K562 (cell line): ENCODE results near the gene OSM. TPM values are rescaled to one million over a fixed set of nuclear protein-coding genes. Genes with fewer than 3 reads are reported as not detected.

Experiments
- CC2D1A ChIP-seq: fragments of 450-650 bp; IDR thresholded peaks from 2 replicates; pipeline ENCODE4 v1.6.1; 2017; ENCODE audit warnings: mild to moderate bottlenecking
- CTBP1 ChIP-seq: fragments of 450-650 bp; IDR thresholded peaks from 2 replicates; pipeline ENCODE4 v1.6.1; 2016; ENCODE audit warnings: borderline replicate concordance
- GTF2A2 ChIP-seq: IDR thresholded peaks from 2 replicates; pipeline ENCODE4 v1.6.1; 2016; ENCODE audit warnings: mild to moderate bottlenecking, missing genetic modification characterization, missing compliant biosample characterization
- MYNN ChIP-seq, 2 experiments: sonication (generic); formaldehyde crosslinking in 1 of 2; IDR thresholded peaks; 2 replicates each; pipeline versions ENCODE4 v1.5.0 to v1.6.1; 2016 to 2020; ENCODE audit warnings: antibody characterized with exemption in 1 of 2, missing genetic modification reagents in 1 of 2
- RBM25 ChIP-seq: fragments of 200-400 bp; formaldehyde crosslinking; IDR thresholded peaks from 2 replicates; pipeline ENCODE4 v1.6.1; 2018; ENCODE audit warnings: low read length, low read depth, moderate library complexity; ENCODE audit not compliant: severe bottlenecking
- SAFB ChIP-seq: fragments of 200-400 bp; formaldehyde crosslinking; IDR thresholded peaks from 2 replicates; pipeline ENCODE4 v1.6.1; 2017; ENCODE audit warnings: low read depth, low read length, borderline replicate concordance
- ZNF354B ChIP-seq: fragments of 250-450 bp; sonication (Bioruptor Pico); IDR thresholded peaks from 2 replicates; pipeline ENCODE4 v1.4.0; 2020
- polyA plus RNA-seq, 8 experiments: library from polyadenylated mRNA; depleted of rRNA in 4 of 8; stranded (reverse) in 5 of 8; unstranded in 3 of 8; fragments of >200 nt; fragmentation: Nextera tagmentation in 2 of 8; fragmentation: Illumina TruSeq in 1 of 8; extraction: Ambion mirVana in 2 of 8; extraction: Trizol in 1 of 8; gene quantifications; 2 replicates each; pipeline versions ENCODE4 v1.2.1 to v1.2.3, GENCODE V29; 2011 to 2014; ENCODE audit warnings: inconsistent platforms in 1 of 8, missing spikeins in 1 of 8
- total RNA-seq, 7 experiments: library from RNA; depleted of rRNA in 6 of 7; stranded (reverse); fragments of >200 nt in 6 of 7; fragmentation: Illumina TruSeq in 2 of 7; extraction: Trizol in 2 of 7; gene quantifications; 2 replicates each; pipeline versions ENCODE4 v1.2.1 to v1.2.3, GENCODE V29; 2011 to 2021; ENCODE audit warnings: low replicate concordance in 1 of 7
- TF ChIP-seq, protein P1 (sequence below), 2 experiments: fragments of 450-650 bp in 1 of 2; sonication (generic) in 1 of 2; formaldehyde crosslinking in 1 of 2; IDR thresholded peaks; 2 replicates each; pipeline versions ENCODE4 v1.7.1 to v1.9.0; 2016 to 2022; ENCODE audit warnings: inconsistent platforms in 1 of 2, mild to moderate bottlenecking in 1 of 2, missing genetic modification reagents in 1 of 2
- TF ChIP-seq, protein P2 (sequence below): fragments of 250-450 bp; sonication (Bioruptor Pico); IDR thresholded peaks from 2 replicates; pipeline ENCODE4 v1.4.0; 2020; ENCODE audit warnings: mild to moderate bottlenecking, moderate library complexity
- TF ChIP-seq, protein P3 (sequence below): sonication (generic); formaldehyde crosslinking; IDR thresholded peaks from 2 replicates; pipeline ENCODE4 v1.8.1; 2023; ENCODE audit warnings: mild to moderate bottlenecking, missing genetic modification reagents
- TF ChIP-seq, protein P4 (sequence below), 2 experiments: fragments of 250-450 bp in 1 of 2; fragments of 450-650 bp in 1 of 2; sonication (Bioruptor Pico) in 1 of 2; IDR thresholded peaks; 2 replicates each; pipeline versions ENCODE4 v1.6.1 to v1.8.0; 2016 to 2021; ENCODE audit warnings: mild to moderate bottlenecking in 2 of 2, moderate library complexity in 2 of 2, missing compliant biosample characterization in 1 of 2, missing genetic modification characterization in 1 of 2
- TF ChIP-seq, protein P5 (sequence below): fragments of 450-650 bp; IDR thresholded peaks from 2 replicates; pipeline ENCODE4 v1.6.1; 2016; ENCODE audit warnings: antibody characterized with exemption

The OSM gene
- total and polyA plus RNA-seq, 9 of the 15 experiments (the other 6 are each of a cell fraction or from before 2014, with no cell fraction given): 0.22 TPM; not detected in 8

DNA sequence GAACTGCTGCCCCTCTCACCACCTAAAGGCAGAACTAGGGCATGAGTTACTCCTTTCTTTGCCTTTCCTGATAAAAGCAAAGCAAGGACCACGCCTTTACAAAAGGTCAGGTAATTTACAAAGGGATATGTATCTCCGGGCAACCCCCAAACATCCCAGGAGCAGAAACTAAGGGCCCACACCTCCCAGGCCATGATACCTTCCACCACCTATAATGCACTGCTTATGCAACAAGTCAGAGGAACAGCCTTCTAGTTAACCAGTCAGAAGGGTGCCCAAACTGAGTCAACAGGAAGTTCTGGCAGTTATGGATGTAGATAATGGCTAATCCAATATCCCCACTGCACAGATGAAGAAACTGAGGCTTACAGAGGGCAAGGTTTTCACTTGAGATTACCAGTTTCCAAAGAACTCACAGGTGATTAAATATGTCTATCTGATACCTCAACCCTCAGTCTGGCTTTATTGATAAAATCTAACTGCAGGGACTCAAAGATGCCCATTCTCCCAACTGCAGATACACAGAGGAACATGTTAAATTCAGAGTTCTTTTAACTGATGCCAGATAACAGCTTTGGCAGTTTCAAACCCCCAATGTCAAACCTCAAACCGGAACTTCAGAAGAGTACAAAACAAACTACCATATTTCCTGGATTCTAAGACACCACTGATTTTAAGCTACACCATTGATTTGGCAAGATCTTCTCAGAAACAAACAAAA is 39.4 kb upstream of the OSM start (continued):
- TF ChIP-seq, protein P1, sequence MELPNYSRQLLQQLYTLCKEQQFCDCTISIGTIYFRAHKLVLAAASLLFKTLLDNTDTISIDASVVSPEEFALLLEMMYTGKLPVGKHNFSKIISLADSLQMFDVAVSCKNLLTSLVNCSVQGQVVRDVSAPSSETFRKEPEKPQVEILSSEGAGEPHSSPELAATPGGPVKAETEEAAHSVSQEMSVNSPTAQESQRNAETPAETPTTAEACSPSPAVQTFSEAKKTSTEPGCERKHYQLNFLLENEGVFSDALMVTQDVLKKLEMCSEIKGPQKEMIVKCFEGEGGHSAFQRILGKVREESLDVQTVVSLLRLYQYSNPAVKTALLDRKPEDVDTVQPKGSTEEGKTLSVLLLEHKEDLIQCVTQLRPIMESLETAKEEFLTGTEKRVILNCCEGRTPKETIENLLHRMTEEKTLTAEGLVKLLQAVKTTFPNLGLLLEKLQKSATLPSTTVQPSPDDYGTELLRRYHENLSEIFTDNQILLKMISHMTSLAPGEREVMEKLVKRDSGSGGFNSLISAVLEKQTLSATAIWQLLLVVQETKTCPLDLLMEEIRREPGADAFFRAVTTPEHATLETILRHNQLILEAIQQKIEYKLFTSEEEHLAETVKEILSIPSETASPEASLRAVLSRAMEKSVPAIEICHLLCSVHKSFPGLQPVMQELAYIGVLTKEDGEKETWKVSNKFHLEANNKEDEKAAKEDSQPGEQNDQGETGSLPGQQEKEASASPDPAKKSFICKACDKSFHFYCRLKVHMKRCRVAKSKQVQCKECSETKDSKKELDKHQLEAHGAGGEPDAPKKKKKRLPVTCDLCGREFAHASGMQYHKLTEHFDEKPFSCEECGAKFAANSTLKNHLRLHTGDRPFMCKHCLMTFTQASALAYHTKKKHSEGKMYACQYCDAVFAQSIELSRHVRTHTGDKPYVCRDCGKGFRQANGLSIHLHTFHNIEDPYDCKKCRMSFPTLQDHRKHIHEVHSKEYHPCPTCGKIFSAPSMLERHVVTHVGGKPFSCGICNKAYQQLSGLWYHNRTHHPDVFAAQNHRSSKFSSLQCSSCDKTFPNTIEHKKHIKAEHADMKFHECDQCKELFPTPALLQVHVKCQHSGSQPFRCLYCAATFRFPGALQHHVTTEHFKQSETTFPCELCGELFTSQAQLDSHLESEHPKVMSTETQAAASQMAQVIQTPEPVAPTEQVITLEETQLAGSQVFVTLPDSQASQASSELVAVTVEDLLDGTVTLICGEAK (IDR thresholded peaks at IDR 0.05): no peak
- TF ChIP-seq, protein P1 (CRISPR knock-in tag; IDR thresholded peaks at IDR 0.05): no peak
- TF ChIP-seq, protein P2, sequence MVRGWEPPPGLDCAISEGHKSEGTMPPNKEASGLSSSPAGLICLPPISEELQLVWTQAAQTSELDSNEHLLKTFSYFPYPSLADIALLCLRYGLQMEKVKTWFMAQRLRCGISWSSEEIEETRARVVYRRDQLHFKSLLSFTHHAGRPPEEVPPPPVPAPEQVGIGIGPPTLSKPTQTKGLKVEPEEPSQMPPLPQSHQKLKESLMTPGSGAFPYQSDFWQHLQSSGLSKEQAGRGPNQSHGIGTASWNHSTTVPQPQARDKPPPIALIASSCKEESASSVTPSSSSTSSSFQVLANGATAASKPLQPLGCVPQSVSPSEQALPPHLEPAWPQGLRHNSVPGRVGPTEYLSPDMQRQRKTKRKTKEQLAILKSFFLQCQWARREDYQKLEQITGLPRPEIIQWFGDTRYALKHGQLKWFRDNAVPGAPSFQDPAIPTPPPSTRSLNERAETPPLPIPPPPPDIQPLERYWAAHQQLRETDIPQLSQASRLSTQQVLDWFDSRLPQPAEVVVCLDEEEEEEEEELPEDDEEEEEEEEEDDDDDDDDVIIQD (CRISPR knock-in tag): no peak
- no peak for TF ChIP-seq GTF2A2 (tag)
- peak; percentile 98 for TF ChIP-seq RBM25
- TF ChIP-seq CC2D1A: peak; percentile 53; the same call in 1 of the 2 replicates
- TF ChIP-seq, protein P3, sequence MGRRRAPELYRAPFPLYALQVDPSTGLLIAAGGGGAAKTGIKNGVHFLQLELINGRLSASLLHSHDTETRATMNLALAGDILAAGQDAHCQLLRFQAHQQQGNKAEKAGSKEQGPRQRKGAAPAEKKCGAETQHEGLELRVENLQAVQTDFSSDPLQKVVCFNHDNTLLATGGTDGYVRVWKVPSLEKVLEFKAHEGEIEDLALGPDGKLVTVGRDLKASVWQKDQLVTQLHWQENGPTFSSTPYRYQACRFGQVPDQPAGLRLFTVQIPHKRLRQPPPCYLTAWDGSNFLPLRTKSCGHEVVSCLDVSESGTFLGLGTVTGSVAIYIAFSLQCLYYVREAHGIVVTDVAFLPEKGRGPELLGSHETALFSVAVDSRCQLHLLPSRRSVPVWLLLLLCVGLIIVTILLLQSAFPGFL (CRISPR knock-in tag): no peak
- 0 out of 2 replicates have a peak, but pooled peaks have one; percentile 31 for TF ChIP-seq CTBP1
- TF ChIP-seq SAFB: no peak
- TF ChIP-seq, protein P4, sequence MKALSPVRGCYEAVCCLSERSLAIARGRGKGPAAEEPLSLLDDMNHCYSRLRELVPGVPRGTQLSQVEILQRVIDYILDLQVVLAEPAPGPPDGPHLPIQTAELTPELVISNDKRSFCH (CRISPR knock-in tag; IDR thresholded peaks at IDR 0.05): no peak
- TF ChIP-seq, protein P4 (tag; IDR thresholded peaks at IDR 0.05): 0 out of 2 replicates have a peak, but pooled peaks have one; percentile 51
- TF ChIP-seq ZNF354B (CRISPR knock-in tag): no peak
- TF ChIP-seq, protein P5, sequence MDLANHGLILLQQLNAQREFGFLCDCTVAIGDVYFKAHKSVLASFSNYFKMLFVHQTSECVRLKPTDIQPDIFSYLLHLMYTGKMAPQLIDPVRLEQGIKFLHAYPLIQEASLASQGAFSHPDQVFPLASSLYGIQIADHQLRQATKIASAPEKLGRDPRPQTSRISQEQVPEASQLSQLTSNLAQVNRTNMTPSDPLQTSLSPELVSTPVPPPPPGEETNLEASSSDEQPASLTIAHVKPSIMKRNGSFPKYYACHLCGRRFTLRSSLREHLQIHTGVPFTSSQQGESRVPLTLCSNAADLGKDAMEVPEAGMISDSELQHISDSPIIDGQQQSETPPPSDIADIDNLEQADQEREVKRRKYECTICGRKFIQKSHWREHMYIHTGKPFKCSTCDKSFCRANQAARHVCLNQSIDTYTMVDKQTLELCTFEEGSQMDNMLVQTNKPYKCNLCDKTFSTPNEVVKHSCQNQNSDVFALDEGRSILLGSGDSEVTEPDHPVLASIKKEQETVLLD: no peak
- TF ChIP-seq MYNN (IDR thresholded peaks at IDR 0.05): no peak
- TF ChIP-seq MYNN (CRISPR knock-in tag; IDR thresholded peaks at IDR 0.05): no peak
